Dedifferentiated amniotic fluid mesenchymal stem cell (primary cell): ENCODE data around the gene RREB1.

Source experiments
- DNase-seq: peaks from one replicate; pipeline ENCODE4 v3.0.0-alpha.2; 2016; ENCODE audit errors: extremely low spot score

Gene RREB1, protein sequence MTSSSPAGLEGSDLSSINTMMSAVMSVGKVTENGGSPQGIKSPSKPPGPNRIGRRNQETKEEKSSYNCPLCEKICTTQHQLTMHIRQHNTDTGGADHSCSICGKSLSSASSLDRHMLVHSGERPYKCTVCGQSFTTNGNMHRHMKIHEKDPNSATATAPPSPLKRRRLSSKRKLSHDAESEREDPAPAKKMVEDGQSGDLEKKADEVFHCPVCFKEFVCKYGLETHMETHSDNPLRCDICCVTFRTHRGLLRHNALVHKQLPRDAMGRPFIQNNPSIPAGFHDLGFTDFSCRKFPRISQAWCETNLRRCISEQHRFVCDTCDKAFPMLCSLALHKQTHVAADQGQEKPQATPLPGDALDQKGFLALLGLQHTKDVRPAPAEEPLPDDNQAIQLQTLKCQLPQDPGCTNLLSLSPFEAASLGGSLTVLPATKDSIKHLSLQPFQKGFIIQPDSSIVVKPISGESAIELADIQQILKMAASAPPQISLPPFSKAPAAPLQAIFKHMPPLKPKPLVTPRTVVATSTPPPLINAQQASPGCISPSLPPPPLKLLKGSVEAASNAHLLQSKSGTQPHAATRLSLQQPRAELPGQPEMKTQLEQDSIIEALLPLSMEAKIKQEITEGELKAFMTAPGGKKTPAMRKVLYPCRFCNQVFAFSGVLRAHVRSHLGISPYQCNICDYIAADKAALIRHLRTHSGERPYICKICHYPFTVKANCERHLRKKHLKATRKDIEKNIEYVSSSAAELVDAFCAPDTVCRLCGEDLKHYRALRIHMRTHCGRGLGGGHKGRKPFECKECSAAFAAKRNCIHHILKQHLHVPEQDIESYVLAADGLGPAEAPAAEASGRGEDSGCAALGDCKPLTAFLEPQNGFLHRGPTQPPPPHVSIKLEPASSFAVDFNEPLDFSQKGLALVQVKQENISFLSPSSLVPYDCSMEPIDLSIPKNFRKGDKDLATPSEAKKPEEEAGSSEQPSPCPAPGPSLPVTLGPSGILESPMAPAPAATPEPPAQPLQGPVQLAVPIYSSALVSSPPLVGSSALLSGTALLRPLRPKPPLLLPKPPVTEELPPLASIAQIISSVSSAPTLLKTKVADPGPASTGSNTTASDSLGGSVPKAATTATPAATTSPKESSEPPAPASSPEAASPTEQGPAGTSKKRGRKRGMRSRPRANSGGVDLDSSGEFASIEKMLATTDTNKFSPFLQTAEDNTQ (N-terminal part only)

GRCh38 chr6:7107578-7108195 is at the start of gene RREB1:
TSS of gene RREB1 (plus strand) at chr6:7107961. CDS start at chr6:7181912, 73,951 bp downstream.
- DNase-seq: peak; percentile 57

- DNase-seq: peak; percentile 78
These were observed 49.4 kb upstream of the RREB1 start for GRCh38 chr6:7058250-7058923.

- no peak for DNase-seq
These were observed 46.8 kb upstream of the RREB1 start for GRCh38 chr6:7060769-7061516.

DNA sequence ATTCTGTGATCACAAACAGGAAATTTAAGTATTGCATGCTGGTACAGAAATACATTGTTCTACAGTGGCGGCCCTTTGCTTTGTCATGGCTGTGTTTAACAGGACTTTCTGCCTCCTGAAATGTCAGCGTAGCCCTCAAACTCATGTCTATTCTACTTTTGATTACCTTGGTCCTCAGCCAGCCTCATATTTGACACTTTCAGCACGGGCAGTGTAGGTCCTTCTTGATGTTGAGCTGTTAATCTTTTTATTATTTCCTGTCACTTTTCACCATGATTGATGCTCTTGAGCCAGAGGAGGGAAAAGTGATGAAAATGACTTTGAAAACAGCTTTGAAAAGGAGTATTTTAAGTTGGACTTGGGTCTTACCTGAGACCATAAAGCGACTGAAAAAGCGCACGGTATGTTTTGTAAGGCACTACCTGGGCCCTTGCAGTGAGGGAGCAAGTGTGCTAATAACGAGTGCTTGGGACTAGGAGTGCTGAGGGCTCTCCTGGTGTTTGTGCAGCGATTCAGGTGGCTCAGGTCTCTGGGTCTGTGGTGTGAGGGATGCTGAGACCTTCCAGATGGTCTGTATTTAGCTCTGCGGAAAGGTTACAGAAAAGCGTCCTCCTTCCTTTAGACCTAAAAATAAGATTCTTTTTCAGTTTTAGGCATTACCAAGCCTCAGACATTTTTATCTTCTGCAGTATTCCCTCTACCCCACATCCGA is 45.2 kb upstream of the RREB1 start:
- no peak for DNase-seq

- DNase-seq: no peak
These were observed 40.5 kb upstream of the RREB1 start for GRCh38 chr6:7067305-7067704.

GRCh38 chr6:7071405-7071804 is 36.4 kb upstream of the RREB1 start:
- DNase-seq: no peak

- DNase-seq: no peak
These were observed 34.5 kb upstream of the RREB1 start for GRCh38 chr6:7073082-7073820.

- DNase-seq: no peak
These were observed 33.8 kb upstream of the RREB1 start for GRCh38 chr6:7073821-7074525.

- no peak for DNase-seq
These were observed 32.9 kb upstream of the RREB1 start for GRCh38 chr6:7074870-7075269.

DNA sequence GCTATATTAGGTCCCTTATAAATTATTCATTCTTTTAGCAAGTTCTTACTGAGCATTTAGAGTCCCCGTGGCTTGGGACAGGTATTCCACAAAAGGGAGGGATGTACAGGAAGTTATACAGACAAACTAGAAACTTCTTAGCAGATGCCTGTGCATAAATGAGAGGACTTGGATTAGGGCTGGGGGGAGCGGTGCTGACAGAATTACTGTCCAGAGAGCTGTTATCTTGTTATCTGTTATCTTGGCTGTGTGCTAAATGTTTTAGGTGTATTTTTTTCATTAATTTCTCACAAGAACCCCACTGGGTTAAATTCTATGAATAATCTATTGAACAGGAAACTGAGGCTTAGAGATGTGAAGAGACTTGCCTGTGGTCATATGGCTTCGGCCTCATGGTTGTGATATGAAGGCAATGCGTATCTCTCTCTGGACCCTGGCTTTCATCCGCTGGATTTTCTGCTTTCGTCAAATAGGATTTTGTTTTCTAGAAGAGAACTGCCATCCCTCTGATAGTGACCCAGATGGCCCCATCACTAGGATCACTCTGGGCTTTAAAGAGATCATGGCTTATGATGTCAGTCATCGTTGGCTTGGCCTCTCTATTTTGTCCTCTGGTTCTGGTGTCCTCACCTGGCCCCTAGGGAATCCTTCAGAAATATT is 32.3 kb upstream of the RREB1 start:
- DNase-seq: no peak

DNA sequence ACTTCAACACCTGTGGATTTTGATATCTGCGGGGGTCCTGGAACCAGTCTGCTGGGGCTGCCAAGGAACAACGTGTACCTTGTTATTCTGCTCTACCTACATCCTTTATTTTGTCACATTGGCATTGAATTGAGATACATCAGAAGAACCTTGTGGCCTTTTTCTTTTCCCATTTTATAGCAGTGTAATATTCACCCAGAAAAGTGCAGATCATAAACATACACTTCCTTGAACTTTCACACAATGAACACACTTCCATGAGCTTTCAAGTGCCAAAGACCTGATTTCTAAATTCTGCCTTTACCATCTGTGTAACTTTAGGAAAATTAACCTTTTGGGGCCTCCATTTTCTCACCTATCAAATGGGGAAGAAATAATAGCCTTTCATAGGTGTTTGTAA is 29.9 kb upstream of the RREB1 start:
- DNase-seq: no peak

- DNase-seq: no peak
These were observed 28.9 kb upstream of the RREB1 start for GRCh38 chr6:7078856-7079255.

DNA sequence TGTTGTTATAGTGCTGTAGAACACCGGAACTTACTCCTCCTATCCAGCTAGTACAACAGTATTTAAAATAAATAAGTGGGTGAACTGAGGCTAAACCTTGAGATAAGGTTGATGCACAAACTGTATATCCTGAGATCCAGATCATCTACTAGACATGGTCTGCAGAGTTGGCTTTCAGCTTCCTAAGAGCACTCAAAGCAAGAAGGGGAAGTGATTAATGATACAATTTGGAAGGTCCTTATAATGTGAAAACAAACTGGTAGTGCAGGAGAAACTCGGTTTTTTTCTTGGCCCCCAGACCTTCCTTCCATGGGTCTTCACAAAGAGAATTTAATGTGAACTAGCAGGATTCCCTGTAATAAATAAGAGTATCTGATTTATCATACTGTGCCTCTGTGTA is 27.4 kb upstream of the RREB1 start:
- DNase-seq: no peak

GRCh38 chr6:7085911-7086310 is 21.9 kb upstream of the RREB1 start:
- DNase-seq: no peak

DNA sequence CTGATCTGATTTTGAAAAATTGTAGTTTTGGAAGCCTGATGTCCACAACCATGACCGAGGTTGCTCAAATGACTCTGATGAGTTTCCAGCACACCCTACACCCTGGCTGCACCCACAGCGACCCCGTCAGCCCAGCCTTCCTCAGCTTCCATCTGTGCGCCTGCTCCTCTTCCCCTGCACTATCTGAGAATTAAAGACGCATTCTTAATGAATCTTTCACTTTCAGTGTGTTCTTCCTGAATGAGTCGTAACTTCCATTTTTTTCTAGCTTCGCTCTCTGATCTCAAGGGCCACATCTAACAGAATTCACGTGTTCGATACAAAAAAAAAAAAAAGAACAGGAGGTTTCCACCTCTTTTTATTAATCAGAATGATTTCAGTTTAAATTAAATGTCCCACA is 21.3 kb upstream of the RREB1 start:
- no peak for DNase-seq

- no peak for DNase-seq
These were observed 20.7 kb upstream of the RREB1 start for GRCh38 chr6:7087066-7087465.

- DNase-seq: no peak
These were observed 20.2 kb upstream of the RREB1 start for GRCh38 chr6:7087491-7087979.
